Measurements from ENCODE around the gene DCAF6.
"Not testable (repeated sequence)": the region's sequence is repeated elsewhere in the genome, so short reads cannot be mapped to it uniquely, and the experiment has no call there.

DCAF6 gene, protein sequence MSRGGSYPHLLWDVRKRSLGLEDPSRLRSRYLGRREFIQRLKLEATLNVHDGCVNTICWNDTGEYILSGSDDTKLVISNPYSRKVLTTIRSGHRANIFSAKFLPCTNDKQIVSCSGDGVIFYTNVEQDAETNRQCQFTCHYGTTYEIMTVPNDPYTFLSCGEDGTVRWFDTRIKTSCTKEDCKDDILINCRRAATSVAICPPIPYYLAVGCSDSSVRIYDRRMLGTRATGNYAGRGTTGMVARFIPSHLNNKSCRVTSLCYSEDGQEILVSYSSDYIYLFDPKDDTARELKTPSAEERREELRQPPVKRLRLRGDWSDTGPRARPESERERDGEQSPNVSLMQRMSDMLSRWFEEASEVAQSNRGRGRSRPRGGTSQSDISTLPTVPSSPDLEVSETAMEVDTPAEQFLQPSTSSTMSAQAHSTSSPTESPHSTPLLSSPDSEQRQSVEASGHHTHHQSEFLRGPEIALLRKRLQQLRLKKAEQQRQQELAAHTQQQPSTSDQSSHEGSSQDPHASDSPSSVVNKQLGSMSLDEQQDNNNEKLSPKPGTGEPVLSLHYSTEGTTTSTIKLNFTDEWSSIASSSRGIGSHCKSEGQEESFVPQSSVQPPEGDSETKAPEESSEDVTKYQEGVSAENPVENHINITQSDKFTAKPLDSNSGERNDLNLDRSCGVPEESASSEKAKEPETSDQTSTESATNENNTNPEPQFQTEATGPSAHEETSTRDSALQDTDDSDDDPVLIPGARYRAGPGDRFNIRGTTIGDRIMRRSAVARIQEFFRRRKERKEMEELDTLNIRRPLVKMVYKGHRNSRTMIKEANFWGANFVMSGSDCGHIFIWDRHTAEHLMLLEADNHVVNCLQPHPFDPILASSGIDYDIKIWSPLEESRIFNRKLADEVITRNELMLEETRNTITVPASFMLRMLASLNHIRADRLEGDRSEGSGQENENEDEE

DNA sequence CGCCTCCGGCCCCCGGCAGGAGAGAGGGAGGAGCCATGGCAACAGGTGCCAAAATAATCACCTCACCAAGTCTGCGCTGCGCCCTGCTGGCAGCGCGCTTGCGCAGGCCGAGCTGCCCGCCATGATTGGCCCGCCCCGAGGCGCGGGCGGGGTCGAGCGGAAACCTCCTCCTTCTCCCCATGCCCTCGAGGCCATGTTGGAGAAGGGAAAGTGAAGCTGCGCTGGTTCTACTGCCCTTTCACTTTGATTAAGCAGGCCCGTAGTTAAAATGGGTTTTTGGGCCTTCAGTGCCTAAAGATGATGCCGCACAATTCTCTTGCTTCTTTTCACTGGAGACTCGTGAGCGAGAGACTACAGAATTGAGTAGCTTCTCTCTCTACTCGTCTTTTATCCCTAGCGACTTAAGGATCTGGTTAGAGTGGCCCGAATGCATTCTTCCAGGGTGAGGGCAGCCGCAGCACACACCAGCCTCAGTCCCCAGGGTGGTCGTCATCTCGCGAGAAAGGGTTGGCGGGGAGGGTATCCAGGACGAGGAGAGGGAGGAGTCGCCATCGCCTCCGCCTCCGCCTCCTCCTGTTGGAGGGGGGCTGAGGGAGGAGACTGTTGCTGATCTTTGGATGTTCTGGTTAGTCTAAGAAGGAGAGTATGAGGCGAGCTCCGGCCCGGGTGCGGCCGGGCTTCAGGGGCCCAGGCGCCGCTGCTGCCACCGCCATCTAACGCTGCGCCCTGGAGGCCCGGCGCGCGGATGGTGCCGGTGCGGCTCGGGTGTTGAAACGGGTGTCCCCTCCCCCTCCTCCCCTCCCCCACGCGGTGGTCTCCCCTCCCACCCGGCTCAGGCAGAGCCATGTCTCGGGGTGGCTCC, at the start of gene DCAF6:
Gene DCAF6, plus strand, starts transcription at position 616 of the 862 bp plus-strand sequence. Its CDS starts 229 bp downstream, at position 845.
- DNase-seq, result peak; percentile 97

DNA sequence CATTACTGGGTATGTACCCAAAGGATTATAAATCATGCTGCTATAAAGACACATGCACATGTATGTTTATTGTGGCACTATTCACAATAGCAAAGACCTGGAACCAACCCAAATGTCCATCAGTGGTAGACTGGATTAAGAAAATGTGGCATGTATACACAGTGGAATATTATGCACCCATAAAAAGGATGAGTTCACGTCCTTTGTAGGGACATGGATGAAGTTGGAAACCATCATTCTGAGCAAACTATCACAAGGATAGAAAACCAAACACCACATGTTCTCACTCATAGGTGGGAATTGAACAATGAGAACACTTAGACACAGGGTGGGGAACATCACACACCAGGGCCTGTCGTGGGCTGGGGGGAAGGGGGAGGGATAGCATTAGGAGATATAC, 49.3 kb upstream of the DCAF6 start:
- DNase-seq, result not testable (repeated sequence)

DNA sequence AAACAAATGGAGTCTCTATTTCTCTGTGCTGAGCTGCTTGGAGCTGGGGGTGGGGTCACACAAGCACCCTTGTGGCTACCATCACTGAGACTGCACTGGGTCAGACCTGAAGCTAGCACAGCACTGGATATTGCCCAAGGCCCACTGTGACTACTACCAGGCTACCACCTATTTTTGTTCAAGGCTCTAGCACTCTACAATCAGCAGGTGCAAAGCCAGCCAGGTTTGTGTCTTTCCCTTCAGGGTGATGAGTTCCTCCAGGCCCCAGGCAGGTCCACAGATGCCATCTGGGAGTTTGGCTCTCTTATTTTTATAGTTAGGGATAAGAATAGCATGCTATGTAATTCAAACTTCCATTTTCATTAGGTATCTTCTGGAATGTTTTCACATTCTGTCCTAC, 46.1 kb upstream of the DCAF6 start:
- no peak for DNase-seq

DNA sequence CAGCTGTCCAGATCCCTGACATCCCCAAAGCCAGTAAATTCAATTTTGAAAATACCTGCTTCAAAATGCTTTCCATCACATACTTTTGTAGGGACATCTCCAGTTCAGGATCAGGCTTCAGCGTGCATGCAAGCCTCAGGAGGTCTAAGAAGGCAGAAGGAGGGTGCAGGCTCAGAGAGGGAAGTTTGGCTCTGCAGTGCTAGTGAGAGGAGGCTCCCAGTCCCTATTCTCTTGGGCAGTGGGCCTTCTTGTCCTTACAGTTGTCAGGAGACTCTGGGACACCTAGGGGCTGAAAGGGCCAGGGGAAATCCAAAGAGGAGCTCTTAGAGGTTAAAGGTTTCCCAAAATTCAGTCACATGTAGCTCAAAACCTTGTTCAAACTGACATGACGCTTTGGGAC, 42.7 kb upstream of the DCAF6 start:
- no peak for DNase-seq

DNA sequence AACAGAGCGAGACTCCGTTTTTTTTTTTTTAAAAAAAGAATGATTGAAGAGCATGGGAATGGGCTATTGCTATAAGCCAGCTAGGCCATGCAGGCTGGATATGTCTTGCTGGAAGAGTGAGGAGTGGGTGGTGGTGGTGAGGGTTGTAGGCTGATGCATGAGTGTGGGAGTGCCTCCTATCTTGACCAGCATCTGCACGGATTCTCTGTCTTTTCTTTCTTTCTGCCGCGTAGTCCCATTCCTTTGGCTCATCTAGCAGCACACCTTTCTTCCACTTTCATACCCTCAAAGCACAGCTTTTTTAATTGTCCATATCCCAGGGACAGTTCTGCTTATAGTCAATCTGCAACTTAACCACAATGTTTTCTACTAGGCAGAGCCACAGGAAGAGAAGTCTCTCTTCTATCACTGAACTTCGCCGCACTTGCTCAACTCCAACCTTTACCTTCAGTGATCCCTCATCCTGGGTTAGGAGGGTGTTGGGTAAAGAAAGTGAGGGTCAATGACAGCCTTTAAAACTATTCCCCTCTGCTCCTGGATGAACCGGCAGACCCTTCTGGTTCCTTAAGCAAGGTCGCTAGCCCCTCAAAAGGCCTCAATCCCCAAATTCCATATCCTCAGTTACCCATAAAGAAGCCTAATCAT, 37.8 kb upstream of the DCAF6 start:
- DNase-seq, result no peak

DNA sequence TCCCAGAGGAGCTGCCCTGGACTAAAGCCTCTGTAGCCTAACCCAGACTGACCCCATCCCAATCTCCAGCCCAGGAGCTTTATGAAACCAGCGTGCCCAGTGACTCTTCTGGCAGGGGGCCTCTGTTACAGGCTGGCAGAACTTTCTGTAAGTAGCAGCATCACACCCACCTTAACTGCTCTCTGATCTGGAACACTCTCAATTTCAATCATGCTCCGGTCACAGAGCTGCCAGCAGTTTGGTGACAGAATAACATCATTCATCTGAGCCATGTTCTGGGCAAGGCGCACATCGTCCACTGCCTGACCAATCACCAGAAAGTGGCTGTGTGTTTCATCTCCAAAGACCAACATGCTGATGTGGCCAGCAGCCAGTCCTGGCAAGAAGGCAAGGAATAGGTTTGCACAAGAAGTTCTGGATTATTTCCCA, 37.2 kb upstream of the DCAF6 start:
- DNase-seq, result no peak

DNA sequence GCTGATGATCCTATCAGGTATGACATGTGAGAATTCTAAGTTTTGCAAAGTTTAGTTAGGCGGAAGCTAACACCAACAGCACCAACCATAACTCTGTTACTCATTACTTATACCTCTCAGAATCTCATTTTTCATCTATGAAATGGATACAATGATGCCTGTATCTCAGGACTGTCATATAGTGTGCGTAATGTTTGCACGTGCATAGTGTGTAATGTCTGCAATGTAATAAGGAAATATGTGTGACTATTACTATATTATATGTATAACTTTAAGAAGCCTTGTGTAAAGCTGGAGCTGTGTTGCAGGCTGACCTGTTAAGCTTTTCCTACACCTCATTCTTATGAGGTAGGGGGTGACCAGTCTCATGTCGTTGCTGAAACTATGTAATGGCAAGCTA, 35.6 kb upstream of the DCAF6 start:
- no peak for DNase-seq

DNA sequence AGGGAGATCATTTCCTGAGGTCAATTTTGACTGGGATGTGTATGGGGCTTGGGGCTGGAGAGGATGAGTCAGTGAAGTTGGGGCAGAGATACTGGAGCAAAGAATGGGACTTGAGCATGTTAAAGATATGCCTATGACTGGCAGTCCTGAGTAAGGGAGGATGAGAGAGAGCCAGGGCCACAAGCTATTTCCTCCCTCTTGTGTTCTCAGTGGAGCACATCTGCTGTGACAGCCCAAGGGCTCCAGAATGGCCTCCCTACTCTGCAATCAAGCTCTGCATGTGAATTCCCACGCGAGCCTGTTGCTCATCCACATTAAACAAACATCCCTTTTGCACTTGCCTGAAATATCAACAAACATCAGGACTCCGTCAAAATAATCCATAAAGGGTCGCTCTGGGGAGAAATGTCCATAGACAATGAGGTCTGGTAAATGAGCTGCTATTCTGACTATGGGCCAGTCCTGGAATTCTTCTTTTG, 31.8 kb upstream of the DCAF6 start:
- no peak for DNase-seq

DNA sequence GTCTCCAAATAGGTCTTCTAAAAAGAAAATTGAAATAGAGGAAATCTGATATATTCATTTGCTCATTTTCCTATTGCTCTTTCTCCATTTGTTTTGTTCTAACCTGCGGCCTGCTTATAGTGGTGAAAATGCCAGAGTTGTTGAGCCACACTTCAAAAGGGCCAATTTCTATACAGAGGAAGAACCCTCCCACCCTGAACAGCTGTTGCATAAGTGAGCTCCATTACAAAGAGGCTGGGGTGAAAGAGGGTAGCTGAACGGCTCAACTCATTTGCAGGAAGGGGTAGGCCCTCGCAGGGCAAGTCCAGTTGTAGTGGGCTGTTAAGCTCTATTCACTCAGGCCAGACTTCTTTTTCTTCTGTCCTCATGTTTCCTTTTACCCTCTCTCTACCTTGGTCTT, 31.3 kb upstream of the DCAF6 start:
- DNase-seq, result no peak

DNA sequence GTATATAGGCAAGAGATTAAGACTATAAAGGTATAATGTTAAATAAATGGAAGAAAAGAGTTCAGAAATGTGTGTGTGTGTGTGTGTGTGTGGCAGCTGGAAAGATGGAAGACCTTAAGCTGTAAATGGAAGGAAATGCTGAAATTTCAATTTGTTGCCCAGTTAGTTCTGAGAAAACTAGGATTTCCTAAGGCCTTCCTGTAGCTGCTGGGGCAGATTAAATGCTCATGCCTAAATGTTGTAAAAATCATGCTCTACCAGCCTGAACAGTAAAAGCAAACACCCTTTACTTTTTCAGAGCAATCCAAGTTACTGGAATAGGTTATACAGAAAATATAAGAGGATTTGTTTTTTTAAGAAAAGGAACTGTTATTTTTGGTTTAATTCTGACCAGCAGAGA, 30.8 kb upstream of the DCAF6 start:
- DNase-seq, result no peak

DNA sequence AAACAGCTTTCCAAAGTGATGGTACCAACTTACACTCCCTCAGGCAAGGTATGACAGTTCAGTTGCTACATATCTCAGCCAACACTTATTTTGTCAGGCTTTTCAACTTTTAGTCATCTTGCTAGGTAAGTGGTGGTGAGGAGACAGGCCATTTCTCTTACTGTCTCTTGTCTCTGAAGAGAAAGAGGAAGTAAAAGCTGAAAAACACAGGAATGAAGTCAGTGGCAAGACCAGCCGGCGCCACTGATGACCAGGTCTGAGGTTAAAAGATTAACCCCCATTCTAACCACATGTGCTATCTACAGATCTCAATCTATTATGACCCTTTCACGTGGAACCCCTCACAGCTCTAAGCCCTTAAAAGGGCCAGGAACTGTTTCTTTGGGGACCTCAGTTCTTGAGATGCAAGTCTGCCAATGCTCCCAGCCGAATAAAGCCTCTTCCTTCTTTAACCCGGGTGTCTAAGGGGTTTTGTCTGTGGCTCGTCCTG, 26.7 kb upstream of the DCAF6 start:
- DNase-seq, result no peak

DNA sequence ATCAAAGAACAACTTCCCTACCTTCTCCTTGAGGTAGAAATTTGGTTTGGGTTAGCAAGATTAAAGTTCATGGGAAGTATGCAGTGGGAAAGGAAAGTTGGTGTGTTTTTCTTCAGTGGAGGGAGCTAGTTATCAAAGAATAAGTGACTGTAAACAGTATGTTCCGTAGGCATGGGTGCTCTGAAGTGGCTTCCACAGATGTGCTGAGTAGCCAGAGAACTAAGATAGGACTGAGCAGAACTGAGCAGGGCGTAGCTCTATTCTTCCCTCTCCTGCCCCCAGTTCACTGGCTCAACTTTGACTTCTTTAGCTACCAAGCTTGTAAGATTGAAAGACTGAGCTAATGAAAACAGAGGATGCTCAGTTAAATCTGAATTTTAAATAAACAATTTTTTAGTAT, 26.0 kb upstream of the DCAF6 start:
- no peak for DNase-seq

DNA sequence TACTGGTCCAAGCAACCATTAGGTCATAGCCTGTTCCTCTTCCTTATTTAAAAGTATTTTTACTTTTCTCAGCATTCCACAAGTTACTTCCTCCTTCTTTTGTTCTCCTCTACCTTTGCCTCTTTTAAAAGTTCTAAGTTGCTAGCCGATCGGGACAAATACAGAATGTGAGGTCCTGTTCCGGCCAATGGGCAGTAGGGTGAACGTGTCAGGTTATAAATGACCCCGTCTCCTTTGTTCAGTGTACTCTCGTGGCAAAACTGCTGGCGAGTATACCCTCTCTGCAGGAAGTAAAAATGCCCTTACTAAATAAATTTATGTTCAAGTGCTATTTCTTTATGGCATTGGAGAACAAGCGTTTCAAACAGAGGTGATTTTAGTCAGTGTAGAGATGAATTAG, 25.1 kb upstream of the DCAF6 start:
- DNase-seq, result no peak

DNA sequence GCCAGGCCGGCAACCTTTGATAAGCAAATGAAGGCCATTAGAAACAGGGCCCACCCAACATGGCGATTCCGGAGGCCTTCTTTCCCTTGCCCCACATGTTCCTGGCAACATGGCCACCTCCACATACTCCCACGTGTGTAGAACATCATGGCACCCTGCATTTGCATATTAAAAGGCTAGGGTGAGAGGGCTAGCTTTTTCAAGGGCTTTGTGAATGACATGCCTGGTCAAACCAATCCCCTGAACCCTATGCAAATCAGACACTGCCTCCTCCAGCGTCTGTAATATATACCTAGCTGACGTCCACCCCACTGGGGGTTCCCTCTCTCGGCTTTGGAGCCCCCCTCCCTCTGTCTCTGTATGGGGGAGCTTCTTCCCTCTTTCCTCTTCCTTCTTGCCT, 24.2 kb upstream of the DCAF6 start:
- DNase-seq, result no peak

DNA sequence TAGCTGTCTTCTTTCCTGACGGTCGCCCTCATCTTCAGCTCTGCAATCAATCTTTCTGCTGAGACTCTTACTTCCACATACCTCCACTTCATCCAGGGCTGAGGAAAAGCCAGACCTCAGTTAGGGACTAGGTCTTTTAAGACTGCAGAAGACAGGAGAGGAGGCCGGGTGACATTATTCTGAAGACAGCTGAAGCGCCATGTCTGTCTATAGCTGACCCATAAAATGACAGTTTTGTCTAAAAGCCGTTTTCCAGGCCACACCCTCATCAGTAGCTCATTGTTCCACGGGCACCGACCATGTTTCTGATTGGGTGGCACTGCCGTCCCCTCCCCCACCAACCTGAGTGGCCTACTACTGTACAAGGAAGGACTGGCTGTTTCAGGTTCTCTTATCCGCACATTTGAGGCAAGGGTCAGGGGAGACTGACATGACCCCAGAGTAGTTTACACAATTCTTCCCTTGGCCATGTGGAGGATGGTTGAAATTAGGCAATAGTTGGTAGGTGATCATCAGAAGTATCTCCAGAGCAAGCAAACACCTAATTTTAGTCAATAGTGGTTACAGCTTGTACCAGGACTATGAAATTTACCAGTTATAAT, 22.5 kb upstream of the DCAF6 start, which contains the start of gene ADCY10:
Gene ADCY10, minus strand, starts transcription at position 240 of the 602 bp plus-strand sequence. CDS start 8,994 bp downstream, outside the sequence.
- DNase-seq, result no peak

DNA sequence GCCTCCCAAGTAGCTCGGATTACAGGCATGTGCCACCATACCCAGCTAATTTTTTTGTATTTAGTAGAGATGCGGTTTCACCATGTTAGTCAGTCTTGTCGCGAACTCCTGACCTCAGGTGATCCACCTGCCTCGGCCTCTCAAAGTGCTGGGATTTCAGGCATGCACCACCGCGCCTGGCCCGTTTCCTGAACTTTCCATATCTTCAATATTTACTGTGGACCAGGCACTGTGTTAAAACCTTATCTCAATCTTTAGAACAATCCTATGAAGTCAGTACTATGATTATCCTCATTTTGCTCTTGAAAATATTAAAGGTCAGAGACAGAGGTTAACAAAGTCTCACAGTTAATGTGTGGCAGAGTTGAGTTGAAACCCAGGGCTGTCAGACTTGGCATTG, 20.9 kb upstream of the DCAF6 start:
- no peak for DNase-seq

DNA sequence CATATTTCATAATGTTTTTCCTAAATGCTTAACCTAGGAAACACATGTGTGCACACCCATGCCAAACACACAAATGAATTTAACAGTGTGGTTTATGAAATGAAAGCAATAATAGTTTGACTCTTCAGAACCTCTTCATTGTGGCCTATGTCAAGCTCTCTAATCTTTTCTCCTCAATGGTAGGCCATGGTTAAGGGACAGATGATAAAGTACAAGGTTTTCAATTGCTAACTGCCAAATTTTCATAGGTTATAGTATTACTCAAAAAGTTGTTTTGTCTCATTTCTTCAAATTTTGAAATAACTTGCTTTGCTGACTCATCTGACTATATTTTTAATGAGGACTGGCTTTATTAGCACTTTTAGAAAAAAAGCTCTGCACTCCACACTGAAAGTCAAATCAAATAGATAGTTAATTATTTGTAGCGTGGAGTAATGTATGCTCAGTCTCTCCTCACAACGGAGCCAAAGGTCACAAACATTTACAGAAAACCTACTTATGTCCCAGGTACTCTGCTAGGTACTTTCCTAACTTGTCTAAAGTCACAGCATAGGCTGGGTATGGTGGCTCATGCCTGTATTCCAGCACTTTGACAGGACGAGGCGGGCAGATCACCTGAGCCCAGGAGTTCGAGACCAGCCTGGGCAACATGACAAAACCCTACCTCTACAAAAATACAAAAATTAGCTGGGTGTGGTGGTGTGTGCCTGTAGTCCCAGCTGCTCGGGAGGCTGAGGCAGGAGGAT, 19.5 kb upstream of the DCAF6 start:
- no peak for DNase-seq

DNA sequence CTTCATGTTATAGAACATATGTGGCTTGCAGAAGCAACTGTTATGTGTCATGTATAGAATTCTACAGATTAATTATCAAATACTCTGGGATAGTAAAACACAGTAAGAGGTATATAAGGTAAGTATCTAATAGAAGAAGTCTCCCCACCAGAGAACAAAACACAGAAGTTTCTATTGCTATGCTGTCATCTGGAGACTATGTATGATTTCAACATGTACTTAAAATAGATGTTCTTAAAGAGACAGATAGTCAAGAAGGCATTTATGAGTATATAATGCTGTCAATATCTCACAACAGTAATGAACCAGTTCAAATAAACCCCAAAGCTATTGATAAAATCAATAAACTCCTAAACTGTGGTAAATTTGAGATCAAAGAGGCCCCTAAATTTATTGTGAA, 14.5 kb upstream of the DCAF6 start:
- DNase-seq, result no peak

DNA sequence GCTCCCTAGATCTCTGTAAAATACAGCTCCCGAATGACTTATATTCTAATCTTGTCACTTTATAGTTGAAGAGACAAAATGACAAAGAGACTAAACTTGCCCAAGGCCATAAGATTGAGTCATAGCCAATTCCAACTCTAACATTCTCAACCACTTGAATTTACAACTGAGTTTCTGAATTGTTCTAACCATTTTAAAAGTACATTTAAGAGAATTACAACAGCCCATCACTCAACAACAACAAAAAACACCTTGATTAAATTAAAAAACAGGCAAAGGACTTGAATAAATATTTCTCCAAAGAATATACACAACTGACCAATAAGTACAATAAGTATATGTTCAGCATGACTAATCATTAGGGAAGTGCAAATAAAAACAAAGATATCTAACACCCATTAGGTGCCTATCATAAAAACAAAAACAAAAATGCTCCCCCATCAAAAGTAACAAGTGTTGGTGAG, 13.8 kb upstream of the DCAF6 start:
- no peak for DNase-seq

DNA sequence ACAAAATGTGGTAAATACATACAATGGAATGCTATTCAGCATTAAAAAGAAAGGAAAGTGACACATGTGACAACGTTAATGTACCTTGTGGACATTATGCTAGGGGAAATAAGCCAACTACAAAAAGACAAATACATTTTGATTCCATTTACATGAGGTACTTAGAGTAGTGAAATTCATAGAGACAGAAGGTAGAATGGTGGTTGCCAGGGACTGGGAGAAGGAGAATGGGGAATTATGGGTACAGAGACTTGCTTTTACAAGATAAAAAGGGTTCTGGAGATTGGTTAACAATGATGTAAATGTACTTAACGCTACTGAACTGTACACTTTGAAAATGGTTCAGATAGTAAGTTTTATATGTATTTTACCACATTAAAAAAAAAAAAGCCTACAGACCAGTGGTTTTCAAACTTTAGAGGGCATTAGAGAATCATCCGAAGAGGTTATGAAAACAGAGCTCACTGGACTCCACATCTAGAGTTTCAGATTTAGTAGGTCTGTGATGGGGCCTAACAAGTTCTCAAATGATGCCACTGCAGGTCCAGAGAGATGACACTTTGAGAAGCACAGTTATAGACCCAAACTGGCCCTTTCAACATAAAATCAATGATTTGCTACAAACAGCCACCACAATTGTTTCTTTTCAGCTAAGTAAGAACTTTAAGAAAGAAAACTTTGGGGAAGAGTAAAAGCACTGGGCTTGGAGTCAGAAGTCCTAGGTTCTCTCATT, 13.0 kb upstream of the DCAF6 start:
- DNase-seq, result no peak
